ENCODE measurements around the gene UPK2. TPM values are rescaled to one million over a fixed set of nuclear protein-coding genes. Genes with fewer than 3 reads are reported as not detected.

UPK2 gene
- total RNA-seq, 2 donors from 2014 or later: not detected

- H3K27me3 ChIP-seq: no peaks in the 10 kb centered on the region
- H3K27ac ChIP-seq: no peak within 1 kb of the TSS
- ATAC-seq: no peak
- no peaks in the 10 kb centered on the region for H3K36me3 ChIP-seq (replicated peaks in 1 of 2; ENCODE audit: insufficient read depth in 1 of 2, low read depth in 2 of 2)
- H3K4me3 ChIP-seq: no peak within 1 kb of the TSS
- H3K4me1 ChIP-seq: peaks cover 4% of the 10 kb centered on the region
- no peaks in the 10 kb centered on the region for H3K9me3 ChIP-seq
- WGBS, 2 donors: 27 to 42% methylated on average over 3 to 30 of the region's 33 CpGs
- TF ChIP-seq POLR2A (IDR thresholded peaks at IDR 0.05): no peak
- TF ChIP-seq CTCF (IDR thresholded peaks at IDR 0.05): no peak
- intact Hi-C loops (cut with DNase I): no loop called here
- no peak for DNase-seq
These were observed 15.5 kb downstream of the UPK2 start, which contains the start of gene FOXR1 for GRCh38 chr11:118971646-118972045. Gene FOXR1, plus strand, starts transcription at chr11:118971761. Its CDS starts 171 bp downstream, at chr11:118971932.

- WGBS, 2 donors: 89 to 91% methylated on average over 2 of the region's 2 CpGs
- Histone ChIP-seq H3K27me3 (no peaks in the 10 kb centered on the region), H3K27ac (no peak overlapping the region), H3K36me3 (replicated peaks in 1 of 2; ENCODE audit: insufficient read depth in 1 of 2, low read depth in 2 of 2) (no peaks in the 10 kb centered on the region), H3K9me3 (no peaks in the 10 kb centered on the region), H3K4me1 (peaks cover 4% of the 10 kb centered on the region), H3K4me3 (no peak overlapping the region)
- intact Hi-C loops (cut with DNase I): no loop called here
- no peak for TF ChIP-seq CTCF (IDR thresholded peaks at IDR 0.05)
- no peak for TF ChIP-seq POLR2A (IDR thresholded peaks at IDR 0.05)
- no peak for DNase-seq
- ATAC-seq: no peak
These were observed 17.9 kb downstream of the UPK2 start for GRCh38 chr11:118973985-118974384.

GRCh38 chr11:118975771-118976709 is 19.9 kb downstream of the UPK2 start:
- Histone ChIP-seq H3K9me3 (no peaks in the 10 kb centered on the region), H3K4me3 (no peak overlapping the region), H3K27me3 (no peaks in the 10 kb centered on the region), H3K36me3 (replicated peaks in 1 of 2; ENCODE audit: insufficient read depth in 1 of 2, low read depth in 2 of 2) (no peaks in the 10 kb centered on the region), H3K4me1 (peaks cover 4% of the 10 kb centered on the region), H3K27ac (no peak overlapping the region)
- 77 to 79% methylated on average over 15 of the region's 15 CpGs for WGBS, 2 donors
- no peak for TF ChIP-seq POLR2A (IDR thresholded peaks at IDR 0.05)
- no peak for TF ChIP-seq CTCF (IDR thresholded peaks at IDR 0.05)
- intact Hi-C loops (cut with DNase I): no loop called here
- DNase-seq (peak in 1 of 4 donors; percentile 19), ATAC-seq (no peak)

GRCh38 chr11:118979434-118979833 is 23.3 kb downstream of the UPK2 start:
- H3K4me1 ChIP-seq: no peaks in the 10 kb centered on the region
- no peak overlapping the region for H3K4me3 ChIP-seq
- no peak for ATAC-seq
- 52 to 56% methylated on average over 9 of the region's 9 CpGs for WGBS, 2 donors
- no peaks in the 10 kb centered on the region for H3K27me3 ChIP-seq
- H3K36me3 ChIP-seq (replicated peaks in 1 of 2; ENCODE audit: insufficient read depth in 1 of 2, low read depth in 2 of 2): no peaks in the 10 kb centered on the region
- H3K9me3 ChIP-seq: no peaks in the 10 kb centered on the region
- DNase-seq: no peak
- no peak overlapping the region for H3K27ac ChIP-seq
- intact Hi-C loops (cut with DNase I): no loop called here
- TF ChIP-seq CTCF (IDR thresholded peaks at IDR 0.05) (no peak), POLR2A (IDR thresholded peaks at IDR 0.05) (no peak)
